Keratinocyte (primary cell): ENCODE results near the gene PSG2.

Source experiments
- CTCF ChIP-seq, 3 experiments: IDR thresholded peaks in 1 of 3; conservative IDR thresholded peaks in 1 of 3; optimal IDR thresholded peaks in 1 of 3; 2 replicates in 2 of 3; 3 replicates in 1 of 3; pipeline versions ENCODE3 to v1.5.1; 2011; ENCODE audit warnings: low read length in 3 of 3, mild to moderate bottlenecking in 3 of 3, moderate library complexity in 2 of 3, control low read depth in 1 of 3, inconsistent platforms in 1 of 3; ENCODE audit not compliant: insufficient read depth in 2 of 3; ENCODE audit errors: extremely low read depth in 1 of 3
- EZH2 ChIP-seq: IDR thresholded peaks from one replicate; pipeline ENCODE4 v1.6.1; 2012; ENCODE audit warnings: inconsistent platforms, mild to moderate bottlenecking, low read length, moderate library complexity

- TF ChIP-seq CTCF (optimal IDR thresholded peaks at IDR 0.05 in 1 of 3, IDR thresholded peaks at IDR 0.05 in 1 of 3, conservative IDR thresholded peaks at IDR 0.05 in 1 of 3; ENCODE audit: extremely low read depth in 1 of 3, insufficient read depth in 2 of 3, low read length in 3 of 3) (no peak), EZH2 (no peak)
Measured at GRCh38 chr19:43028866-43029265, 53.6 kb downstream of the PSG2 start.
